A549 (cell line): ENCODE measurements around the gene LACTB.

ENCODE experiments used
- BHLHE40 ChIP-seq: IDR thresholded peaks from 2 replicates; pipeline ENCODE4 v1.6.1; 2012; ENCODE audit warnings: low read depth, low read length, inconsistent platforms
- CEBPB ChIP-seq, 2 experiments: fragments of >200 bp in 1 of 2; sonication (Bioruptor Twin) in 1 of 2; formaldehyde crosslinking in 1 of 2; IDR thresholded peaks; 2 replicates each; pipeline ENCODE4 v1.6.1; 2012 to 2016
- CTCF ChIP-seq: fragments of >200 bp; sonication (Bioruptor Twin); formaldehyde crosslinking; IDR thresholded peaks from 3 replicates; pipeline ENCODE4 v1.5.1; 2016
- ELK1 ChIP-seq: fragments of 150-350 bp; IDR thresholded peaks from 2 replicates; pipeline ENCODE4 v1.6.1; 2014; ENCODE audit warnings: low read depth, mild to moderate bottlenecking, low read length
- HOXA7 ChIP-seq: fragments of 250-450 bp; sonication (Bioruptor Pico); IDR thresholded peaks from 2 replicates; pipeline ENCODE4 v1.5.0; 2020; ENCODE audit warnings: mild to moderate bottlenecking, moderate library complexity
- JUN ChIP-seq, 2 experiments: fragments of >200 bp; sonication (Bioruptor Twin); formaldehyde crosslinking; IDR thresholded peaks; 2 replicates in 1 of 2; 3 replicates in 1 of 2; pipeline ENCODE4 v1.6.1; 2016 to 2017
- MYC ChIP-seq: IDR thresholded peaks from 2 replicates; pipeline ENCODE4 v1.6.1; 2012; ENCODE audit warnings: mild to moderate bottlenecking, inconsistent platforms, low read length, improper control_type of control experiment, borderline replicate concordance
- POLR2A ChIP-seq: IDR thresholded peaks from 2 replicates; pipeline ENCODE4 v1.6.1; 2012; ENCODE audit warnings: mild to moderate bottlenecking, low read length
- POLR2AphosphoS2 ChIP-seq: conservative IDR thresholded peaks from 2 replicates; pipeline ENCODE4 v1.6.1; 2012; ENCODE audit warnings: low read length, improper control_type of control experiment, inconsistent platforms
- RNF2 ChIP-seq: fragments of 200-600 bp; sonication (generic); IDR thresholded peaks from 2 replicates; pipeline ENCODE4 v1.6.1; 2016; ENCODE audit warnings: low read depth, mild to moderate bottlenecking, antibody characterized with exemption, moderate library complexity, borderline replicate concordance
- SREBF2 ChIP-seq: fragments of 450-650 bp; IDR thresholded peaks from 2 replicates; pipeline ENCODE4 v1.6.1; 2014; ENCODE audit warnings: mild to moderate bottlenecking, moderate library complexity
- TF ChIP-seq, protein P1 (sequence below): IDR thresholded peaks from 2 replicates; pipeline ENCODE4 v1.6.1; 2012
- TF ChIP-seq, protein P2 (sequence below): IDR thresholded peaks from 2 replicates; pipeline ENCODE4 v1.6.1; 2012

DNA sequence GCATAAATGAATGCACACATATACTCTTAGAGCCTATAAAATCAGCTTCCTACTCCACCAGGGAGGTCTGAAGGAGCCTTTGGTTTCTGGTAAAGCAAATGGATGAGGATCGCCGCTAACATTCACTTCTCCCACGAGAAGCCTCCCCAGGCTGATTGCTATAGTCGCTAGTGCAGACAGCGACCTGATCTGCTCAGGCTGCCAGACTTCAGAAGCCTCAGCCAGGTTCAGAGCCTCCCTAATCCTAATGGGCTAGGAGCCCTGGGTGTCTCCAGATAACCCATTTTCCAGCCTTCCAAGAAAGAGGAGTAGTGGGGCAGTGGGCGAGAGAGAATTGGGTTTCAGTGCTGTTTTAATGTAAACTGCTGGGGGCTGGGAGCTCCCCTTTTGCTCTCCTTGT lies 43.7 kb upstream of the LACTB start:
- TF ChIP-seq CTCF (no peak), HOXA7 (CRISPR knock-in tag) (no peak), CEBPB (IDR thresholded peaks at IDR 0.05) (no peak), POLR2A (no peak), BHLHE40 (no peak), RNF2 (no peak), JUN (IDR thresholded peaks at IDR 0.05) (no peak), MYC (no peak), SREBF2 (no peak), ELK1 (no peak), POLR2AphosphoS2 (no peak)
- TF ChIP-seq, protein P1, sequence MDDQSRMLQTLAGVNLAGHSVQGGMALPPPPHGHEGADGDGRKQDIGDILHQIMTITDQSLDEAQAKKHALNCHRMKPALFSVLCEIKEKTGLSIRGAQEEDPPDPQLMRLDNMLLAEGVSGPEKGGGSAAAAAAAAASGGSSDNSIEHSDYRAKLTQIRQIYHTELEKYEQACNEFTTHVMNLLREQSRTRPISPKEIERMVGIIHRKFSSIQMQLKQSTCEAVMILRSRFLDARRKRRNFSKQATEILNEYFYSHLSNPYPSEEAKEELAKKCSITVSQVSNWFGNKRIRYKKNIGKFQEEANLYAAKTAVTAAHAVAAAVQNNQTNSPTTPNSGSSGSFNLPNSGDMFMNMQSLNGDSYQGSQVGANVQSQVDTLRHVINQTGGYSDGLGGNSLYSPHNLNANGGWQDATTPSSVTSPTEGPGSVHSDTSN, result no peak
- TF ChIP-seq, protein P2, sequence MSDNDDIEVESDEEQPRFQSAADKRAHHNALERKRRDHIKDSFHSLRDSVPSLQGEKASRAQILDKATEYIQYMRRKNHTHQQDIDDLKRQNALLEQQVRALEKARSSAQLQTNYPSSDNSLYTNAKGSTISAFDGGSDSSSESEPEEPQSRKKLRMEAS, result no peak
